ENCODE results near the gene HLCS. TPM values are rescaled to one million over a fixed set of nuclear protein-coding genes. Genes with fewer than 3 reads are reported as not detected.

HLCS gene
- total and polyA plus RNA-seq, 2 of the 8 experiments (the other 6 are each of a cell fraction or from before 2014, with no cell fraction given), result 4.7 to 12.2 TPM

GRCh38 chr21:36850372-36850771 lies 116.1 kb downstream of the HLCS start:
- Histone ChIP-seq H2BK15ac (ENCODE audit: low read length) (no peak overlapping the region), H2BK20ac (ENCODE audit: low read length) (no peak overlapping the region), H3K4ac (replicated peaks; ENCODE audit: insufficient read length, low read depth, low read length) (no peak overlapping the region), H3K18ac (ENCODE audit: extremely low read depth, low read length) (no peak overlapping the region), H3K4me1 (replicated peaks in 1 of 4; ENCODE audit: control insufficient read depth in 3 of 4, insufficient read depth in 4 of 4, low read length in 3 of 4) (peaks cover 0 to 2% (median 1%) of the 10 kb centered on the region in 4 experiments; a peak in 3 of 7 replicates), H4K8ac (ENCODE audit: extremely low read depth, insufficient read depth, low read length) (no peak overlapping the region), H3K9ac (replicated peaks in 1 of 4; ENCODE audit: extremely low read depth in 1 of 4, low read depth in 3 of 4, low read length in 3 of 4) (no peak overlapping the region), H2AK5ac (ENCODE audit: low read depth, low read length) (no peak overlapping the region), H3K4me3 (ENCODE audit: extremely low read depth in 1 of 4, insufficient read depth in 2 of 4, low read depth in 3 of 4, low read length in 4 of 4) (no peak overlapping the region), H2BK5ac (ENCODE audit: low read depth, low read length) (no peak overlapping the region), H3K36me3 (ENCODE audit: control insufficient read depth in 2 of 4, insufficient read depth in 4 of 4, low read length in 3 of 4) (no peaks in the 10 kb centered on the region), H3K79me2 (ENCODE audit: control insufficient read depth in 1 of 2, insufficient read depth in 2 of 2, low read length in 2 of 2) (no peaks in the 10 kb centered on the region), H2AFZ (ENCODE audit: low read length) (no peak overlapping the region), H3K14ac (ENCODE audit: insufficient read length) (no peak overlapping the region), H3K23ac (ENCODE audit: insufficient read length) (no peak overlapping the region), H3K56ac (replicated peaks; ENCODE audit: insufficient read length, low read depth, low read length) (no peak overlapping the region), H3K4me2 (ENCODE audit: insufficient read depth in 1 of 2, low read depth in 2 of 2, low read length in 2 of 2) (no peak overlapping the region), H3K27ac (ENCODE audit: low read depth, low read length) (no peak overlapping the region), H4K5ac (ENCODE audit: insufficient read length, low read depth, low read length) (no peak overlapping the region), H2BK12ac (ENCODE audit: low read depth, low read length) (no peak overlapping the region), H3K9me3 (ENCODE audit: insufficient read depth in 2 of 2, low read depth in 1 of 2, low read length in 1 of 2) (no peaks in the 10 kb centered on the region), H2BK120ac (replicated peaks; ENCODE audit: low read depth, low read length) (no peak overlapping the region), H3K27me3 (replicated peaks in 1 of 4; ENCODE audit: control insufficient read depth in 3 of 4, extremely low read depth in 1 of 4, insufficient read depth in 3 of 4, low read length in 3 of 4) (no peaks in the 10 kb centered on the region), H3K23me2 (ENCODE audit: low read depth, low read length) (no peaks in the 10 kb centered on the region), H4K91ac (replicated peaks; ENCODE audit: insufficient read length, low read length) (no peak overlapping the region), H4K20me1 (replicated peaks in 1 of 2; ENCODE audit: control insufficient read depth in 1 of 2, insufficient read depth in 2 of 2, low read length in 2 of 2) (no peaks in the 10 kb centered on the region), H3K79me1 (ENCODE audit: low read depth, low read length) (no peaks in the 10 kb centered on the region)
- ChIA-PET CTCF (ENCODE audit: partially characterized antibody) (interaction anchor here (0.5 to 2.0 kb wide), 4 partner anchors 10 to 120 kb away, joined by 3 to 6 read pairs (median 4); no protein-coding TSS in a partner anchor), POLR2A (ENCODE audit: partially characterized antibody) (interaction anchor here (0.6 kb wide), 1 partner anchor 12 kb away, joined by 3 read pairs; no protein-coding TSS in a partner anchor)
- TF ChIP-seq KDM4A (IDR thresholded peaks at IDR 0.05; ENCODE audit: low read depth, low read length, severe bottlenecking) (no peak), GABPA (IDR thresholded peaks at IDR 0.05; ENCODE audit: borderline replicate concordance, insufficient read depth, low read length) (no peak), TAF7 (optimal IDR thresholded peaks at IDR 0.05; ENCODE audit: borderline replicate concordance, low read depth, low read length) (no peak), TBP (IDR thresholded peaks at IDR 0.05; ENCODE audit: low read depth, low read length) (no peak)
- DNase-seq (ENCODE audit: low read depth in 1 of 2, low spot score in 2 of 2) (no peak), FAIRE-seq (no peak)
- WGBS, 2 experiments (ENCODE audit: extremely low coverage in 1 of 2, insufficient coverage in 1 of 2, insufficient read length in 1 of 2, insufficient replicate concordance in 2 of 2, low coverage in 1 of 2, low lambda C conversion rate in 2 of 2, missing lambda C conversion rate in 1 of 2), result 90% methylated on average over 8 of the region's 8 CpGs; no CpG with 5 or more reads in 1 of the 2 experiments

Measured in H1 (cell line).